Effector memory CD8-positive, alpha-beta T cell (primary cell): ENCODE data around the gene ZNF438.
A peak's percentile ranks its signal among the peaks of the same experiment; 100 is the strongest.
"Not testable (repeated sequence)": the region's sequence is repeated elsewhere in the genome, so short reads cannot be mapped to it uniquely, and the experiment has no call there.

Experiments used
- ATAC-seq: fragments of 150-1000 bp; cut with Tn5 transposase; replicated peaks from 2 replicates; pipeline ENCODE4 v1.10.0; 2021; ENCODE audit warnings: mild to moderate bottlenecking, moderate library complexity
- DNase-seq, 3 experiments: peaks; one replicate each; pipeline ENCODE4 v3.0.0; 2021
- H3K27ac Mint-ChIP-seq, 2 donors: one replicate each; pipeline ENCODE4 v1.8.0; 2022; ENCODE audit warnings: mild to moderate bottlenecking in 2 of 2, mixed read lengths in 2 of 2, moderate library complexity in 2 of 2
- H3K27me3 Mint-ChIP-seq, 2 donors: one replicate each; pipeline ENCODE4 v1.8.0; 2022; ENCODE audit warnings: mixed read lengths in 2 of 2
- H3K36me3 Mint-ChIP-seq: one replicate; pipeline ENCODE4 v1.8.0; 2022; ENCODE audit warnings: mild to moderate bottlenecking, moderate library complexity, mixed read lengths; ENCODE audit not compliant: insufficient read depth
- H3K4me1 Mint-ChIP-seq, 2 donors: one replicate each; pipeline ENCODE4 v1.8.0; 2022; ENCODE audit warnings: low read depth in 2 of 2, mixed read lengths in 2 of 2
- H3K4me3 Mint-ChIP-seq, 2 donors: one replicate each; pipeline ENCODE4 v1.8.0; 2022; ENCODE audit warnings: mild to moderate bottlenecking in 2 of 2, mixed read lengths in 2 of 2, moderate library complexity in 2 of 2
- H3K9me3 Mint-ChIP-seq, 2 donors: one replicate each; pipeline ENCODE4 v1.8.0; 2022; ENCODE audit warnings: mixed read lengths in 2 of 2

Gene ZNF438

GRCh38 chr10:31034098-31034909 lies 2.6 kb upstream of the ZNF438 start:
- peaks cover 6 to 9% of the 10 kb centered on the region in 2 donors for H3K4me1 Mint-ChIP-seq
- no peak for ATAC-seq

DNA sequence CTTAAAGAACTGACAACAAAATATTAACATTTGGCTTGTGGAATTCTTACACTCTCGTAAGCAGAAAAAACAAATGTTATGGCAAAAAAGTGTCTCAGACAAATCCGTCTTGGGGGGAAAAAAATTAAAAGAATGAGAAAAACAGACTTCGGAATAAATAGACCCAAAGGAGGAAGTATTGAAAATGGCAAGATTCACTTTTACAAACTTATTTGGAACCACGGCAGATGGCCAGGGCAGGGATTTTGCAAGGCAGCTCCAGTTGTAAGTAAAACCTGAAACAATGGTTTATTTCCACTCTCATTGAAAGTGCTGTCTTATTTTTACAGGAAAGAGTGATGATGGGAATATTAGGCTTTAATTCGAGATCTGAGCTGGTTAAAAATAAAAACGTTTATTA lies 1.5 kb upstream of the ZNF438 start:
- DNase-seq (no peak), ATAC-seq (no peak)
- Mint-ChIP-seq H3K27me3 (no peaks in the 10 kb centered on the region), H3K9me3 (no peaks in the 10 kb centered on the region), H3K4me3 (peak overlapping the region; percentile 90 to 95), H3K27ac (peak overlapping the region in 1 of 2 donors; percentile 97), H3K4me1 (peaks cover 6 to 10% of the 10 kb centered on the region in 2 donors), H3K36me3 (peaks cover 14% of the 10 kb centered on the region)

More at GRCh38 chr10:31034098-31034909, 2.6 kb upstream of the ZNF438 start:
- Mint-ChIP-seq H3K36me3 (peaks cover 14% of the 10 kb centered on the region), H3K27ac (no peak overlapping the region), H3K27me3 (no peaks in the 10 kb centered on the region), H3K4me3 (no peak overlapping the region), H3K9me3 (no peaks in the 10 kb centered on the region)
- DNase-seq = no peak

GRCh38 chr10:31032258-31033132 lies 830 bp upstream of the ZNF438 start:
- no peaks in the 10 kb centered on the region for H3K27me3 Mint-ChIP-seq
- peak overlapping the region; percentile 97 to 99 for H3K27ac Mint-ChIP-seq

DNA sequence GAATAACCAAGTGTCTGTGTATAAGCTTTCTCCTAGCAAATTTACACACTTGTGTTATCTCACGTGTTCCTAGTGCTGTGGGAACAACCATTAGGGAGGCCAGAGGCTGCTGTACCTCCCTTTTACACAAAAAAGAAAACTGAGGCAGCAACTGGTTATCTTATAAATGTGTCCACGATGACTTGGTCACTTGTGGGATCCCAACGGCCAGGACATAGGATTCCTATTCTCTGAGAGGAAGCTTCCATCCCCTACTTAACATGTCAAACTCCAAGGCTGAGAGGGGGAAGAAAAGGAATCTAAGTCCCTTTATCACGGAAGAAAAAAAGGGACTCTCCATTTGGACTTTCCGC lies 484 bp downstream of the ZNF438 start:
- Mint-ChIP-seq H3K9me3 (no peaks in the 10 kb centered on the region), H3K27ac (peak overlapping the region; percentile 97 to 99), H3K4me3 (peak overlapping the region; percentile 90 to 95), H3K36me3 (peaks cover 14% of the 10 kb centered on the region), H3K4me1 (peaks cover 6 to 10% of the 10 kb centered on the region in 2 donors), H3K27me3 (no peaks in the 10 kb centered on the region)
- DNase-seq (no peak), ATAC-seq (no peak)

More at GRCh38 chr10:31032258-31033132, 830 bp upstream of the ZNF438 start:
- Mint-ChIP-seq H3K36me3 (peaks cover 14% of the 10 kb centered on the region), H3K9me3 (no peaks in the 10 kb centered on the region), H3K4me1 (peaks cover 6 to 10% of the 10 kb centered on the region in 2 donors), H3K4me3 (peak overlapping the region; percentile 90 to 95)
- DNase-seq = peak; percentile 93 to 94 (median 93)
- peak; percentile 73 for ATAC-seq

- Mint-ChIP-seq H3K4me1 (peaks cover 6 to 10% of the 10 kb centered on the region in 2 donors), H3K9me3 (no peaks in the 10 kb centered on the region), H3K27me3 (no peaks in the 10 kb centered on the region), H3K4me3 (peak overlapping the region in 1 of 2 donors; percentile 95), H3K27ac (peak overlapping the region in 1 of 2 donors; percentile 99), H3K36me3 (peaks cover 14% of the 10 kb centered on the region)
- peak in 1 of 3 experiments; percentile 1 for DNase-seq
- ATAC-seq = no peak
These were observed 865 bp downstream of the ZNF438 start for GRCh38 chr10:31030800-31031199.

- Mint-ChIP-seq H3K4me3 (no peak overlapping the region), H3K27ac (no peak overlapping the region), H3K9me3 (no peaks in the 10 kb centered on the region), H3K27me3 (no peaks in the 10 kb centered on the region), H3K36me3 (peaks cover 14% of the 10 kb centered on the region), H3K4me1 (peaks cover 6 to 10% of the 10 kb centered on the region in 2 donors)
- ATAC-seq (no peak), DNase-seq (no peak)
These were observed 1.4 kb downstream of the ZNF438 start for GRCh38 chr10:31030260-31030659.

- Mint-ChIP-seq H3K9me3 (no peaks in the 10 kb centered on the region), H3K36me3 (peaks cover 14% of the 10 kb centered on the region), H3K4me3 (no peak overlapping the region), H3K4me1 (peaks cover 6 to 10% of the 10 kb centered on the region in 2 donors), H3K27ac (no peak overlapping the region), H3K27me3 (no peaks in the 10 kb centered on the region)
- ATAC-seq (no peak), DNase-seq (no peak)
These were observed 3.6 kb downstream of the ZNF438 start for GRCh38 chr10:31028081-31028480.

DNA sequence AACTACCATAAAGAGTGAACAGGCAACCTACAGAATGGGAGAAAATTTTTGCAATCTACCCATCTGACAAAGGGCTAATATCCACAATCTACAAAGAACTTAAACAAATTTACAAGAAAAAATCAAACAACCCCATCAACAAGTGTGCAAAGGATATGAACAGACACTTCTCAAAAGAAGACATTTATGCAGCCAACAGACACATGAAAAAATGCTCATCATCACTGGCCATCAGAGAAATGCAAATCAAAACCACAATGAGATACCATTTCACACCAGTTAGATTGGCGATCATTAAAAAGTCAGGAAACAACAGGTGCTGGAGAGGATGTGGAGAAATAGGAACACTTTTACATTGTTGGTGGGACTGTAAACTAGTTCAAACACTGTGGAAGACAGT lies 5.4 kb downstream of the ZNF438 start:
- H3K9me3 Mint-ChIP-seq, H3K27ac Mint-ChIP-seq, H3K36me3 Mint-ChIP-seq, ATAC-seq, H3K27me3 Mint-ChIP-seq, DNase-seq, H3K4me3 Mint-ChIP-seq, H3K4me1 Mint-ChIP-seq: not testable (repeated sequence)

- H3K27me3 Mint-ChIP-seq = no peaks in the 10 kb centered on the region
- no peaks in the 10 kb centered on the region for H3K9me3 Mint-ChIP-seq
- H3K27ac Mint-ChIP-seq = no peak overlapping the region
- no peak for DNase-seq
- no peak overlapping the region for H3K4me3 Mint-ChIP-seq
- no peaks in the 10 kb centered on the region for H3K36me3 Mint-ChIP-seq
- H3K4me1 Mint-ChIP-seq = peaks cover 0 to 4% of the 10 kb centered on the region in 2 donors
- ATAC-seq = no peak
These were observed 6.5 kb downstream of the ZNF438 start for GRCh38 chr10:31025142-31025541.

DNA sequence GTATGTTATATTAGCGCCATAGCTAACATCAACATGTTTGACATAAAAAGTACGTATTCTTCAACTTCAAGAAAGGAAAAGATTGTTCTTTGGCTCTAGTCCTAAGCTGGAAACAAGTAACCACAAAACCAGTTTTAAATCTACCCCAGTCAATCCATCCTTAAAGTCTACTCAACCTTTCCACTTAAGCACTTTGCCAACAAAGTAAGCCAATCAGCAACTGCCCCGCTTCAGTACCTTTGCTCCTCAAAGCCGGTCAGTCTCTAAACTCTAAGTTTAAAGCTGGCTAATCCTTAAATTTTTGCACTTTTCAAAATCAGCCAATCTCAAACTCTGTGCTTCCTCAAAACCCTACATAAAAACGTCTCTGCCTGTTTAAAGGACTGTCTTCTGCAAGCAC lies 8.1 kb downstream of the ZNF438 start:
- no peaks in the 10 kb centered on the region for H3K4me1 Mint-ChIP-seq
- no peak for DNase-seq
- H3K4me3 Mint-ChIP-seq = no peak overlapping the region

GRCh38 chr10:31020209-31020608 lies 11.5 kb downstream of the ZNF438 start:
- Mint-ChIP-seq H3K9me3 (no peaks in the 10 kb centered on the region), H3K27ac (no peak overlapping the region), H3K27me3 (no peaks in the 10 kb centered on the region), H3K36me3 (no peaks in the 10 kb centered on the region), H3K4me3 (no peak overlapping the region), H3K4me1 (no peaks in the 10 kb centered on the region)
- DNase-seq = no peak
- no peak for ATAC-seq

More for the DNA sequence above, 8.1 kb downstream of the ZNF438 start:
- ATAC-seq = no peak
- no peak overlapping the region for H3K27ac Mint-ChIP-seq
- no peaks in the 10 kb centered on the region for H3K36me3 Mint-ChIP-seq
- H3K9me3 Mint-ChIP-seq = no peaks in the 10 kb centered on the region
- no peaks in the 10 kb centered on the region for H3K27me3 Mint-ChIP-seq

- no peak for DNase-seq
- Mint-ChIP-seq H3K27ac (no peak overlapping the region), H3K9me3 (no peaks in the 10 kb centered on the region), H3K4me1 (no peaks in the 10 kb centered on the region), H3K27me3 (no peaks in the 10 kb centered on the region), H3K36me3 (no peaks in the 10 kb centered on the region), H3K4me3 (no peak overlapping the region)
- ATAC-seq = no peak
These were observed 12.7 kb downstream of the ZNF438 start for GRCh38 chr10:31018962-31019361.

- ATAC-seq (no peak), DNase-seq (no peak)
- no peaks in the 10 kb centered on the region for H3K9me3 Mint-ChIP-seq
- H3K27ac Mint-ChIP-seq = no peak overlapping the region
- H3K36me3 Mint-ChIP-seq = no peaks in the 10 kb centered on the region
- no peaks in the 10 kb centered on the region for H3K4me1 Mint-ChIP-seq
- no peaks in the 10 kb centered on the region for H3K27me3 Mint-ChIP-seq
- no peak overlapping the region for H3K4me3 Mint-ChIP-seq
These were observed 13.3 kb downstream of the ZNF438 start for GRCh38 chr10:31018356-31018750.
